ENCODE results near the gene DSC3.

DNA sequence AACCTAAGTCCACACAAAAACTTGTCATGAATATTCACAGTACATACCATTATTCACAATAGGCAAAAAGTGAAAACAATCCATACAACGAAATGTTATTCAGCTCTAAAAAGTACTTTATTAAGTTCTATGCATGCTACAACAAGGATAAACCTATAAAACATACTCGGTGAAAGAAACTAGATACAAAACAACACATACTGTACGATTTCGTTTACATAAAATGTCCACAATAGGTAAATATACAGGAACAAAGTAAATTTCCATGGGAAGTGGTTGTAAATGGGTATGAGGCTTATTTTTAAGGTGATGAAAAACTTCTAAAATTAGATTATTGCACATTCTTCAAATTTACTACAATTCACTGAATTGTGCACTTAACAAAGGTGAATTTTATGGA is 8.0 kb downstream of the DSC3 start:
- TF ChIP-seq, protein P1, sequence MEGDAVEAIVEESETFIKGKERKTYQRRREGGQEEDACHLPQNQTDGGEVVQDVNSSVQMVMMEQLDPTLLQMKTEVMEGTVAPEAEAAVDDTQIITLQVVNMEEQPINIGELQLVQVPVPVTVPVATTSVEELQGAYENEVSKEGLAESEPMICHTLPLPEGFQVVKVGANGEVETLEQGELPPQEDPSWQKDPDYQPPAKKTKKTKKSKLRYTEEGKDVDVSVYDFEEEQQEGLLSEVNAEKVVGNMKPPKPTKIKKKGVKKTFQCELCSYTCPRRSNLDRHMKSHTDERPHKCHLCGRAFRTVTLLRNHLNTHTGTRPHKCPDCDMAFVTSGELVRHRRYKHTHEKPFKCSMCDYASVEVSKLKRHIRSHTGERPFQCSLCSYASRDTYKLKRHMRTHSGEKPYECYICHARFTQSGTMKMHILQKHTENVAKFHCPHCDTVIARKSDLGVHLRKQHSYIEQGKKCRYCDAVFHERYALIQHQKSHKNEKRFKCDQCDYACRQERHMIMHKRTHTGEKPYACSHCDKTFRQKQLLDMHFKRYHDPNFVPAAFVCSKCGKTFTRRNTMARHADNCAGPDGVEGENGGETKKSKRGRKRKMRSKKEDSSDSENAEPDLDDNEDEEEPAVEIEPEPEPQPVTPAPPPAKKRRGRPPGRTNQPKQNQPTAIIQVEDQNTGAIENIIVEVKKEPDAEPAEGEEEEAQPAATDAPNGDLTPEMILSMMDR (IDR thresholded peaks at IDR 0.05; ENCODE audit: low read depth, low read length): no peak
- TF ChIP-seq, protein P2, sequence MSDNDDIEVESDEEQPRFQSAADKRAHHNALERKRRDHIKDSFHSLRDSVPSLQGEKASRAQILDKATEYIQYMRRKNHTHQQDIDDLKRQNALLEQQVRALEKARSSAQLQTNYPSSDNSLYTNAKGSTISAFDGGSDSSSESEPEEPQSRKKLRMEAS (IDR thresholded peaks at IDR 0.05; ENCODE audit: low read depth, low read length): no peak
- TF ChIP-seq POLR2A (IDR thresholded peaks at IDR 0.05; ENCODE audit: extremely low read depth, insufficient read length) (no peak), MYC (IDR thresholded peaks at IDR 0.05; ENCODE audit: low read depth, low read length) (no peak)
